KOPT-K1 (cell line): ENCODE results near the gene PYGO2.
"Not testable (repeated sequence)": the region's sequence is repeated elsewhere in the genome, so short reads cannot be mapped to it uniquely, and the experiment has no call there.

Experiments
- H3K27ac ChIP-seq: fragments of 200-600 bp; sonication (generic); 2 replicates; pipeline ENCODE4 v1.5.1; 2016; ENCODE audit warnings: antibody characterized with exemption, mild to moderate bottlenecking, low read depth, low read length; ENCODE audit not compliant: poor library complexity, severe bottlenecking
- H3K36me3 ChIP-seq: fragments of 200-600 bp; sonication (generic); 2 replicates; pipeline ENCODE4 v1.5.1; 2017; ENCODE audit warnings: antibody characterized with exemption, mild to moderate bottlenecking, low read length, moderate library complexity; ENCODE audit not compliant: insufficient read depth
- H3K9me3 ChIP-seq: fragments of 200-600 bp; sonication (generic); 2 replicates; pipeline ENCODE4 v1.5.1; 2017; ENCODE audit warnings: antibody characterized with exemption, low read length, mild to moderate bottlenecking; ENCODE audit not compliant: insufficient read depth, poor library complexity, severe bottlenecking

PYGO2 gene

GRCh38 chr1:155002464-155003226 is 41.1 kb upstream of the PYGO2 start, which contains the start of gene ZBTB7B:
Gene ZBTB7B (plus strand): TSS chr1:155002802. CDS start chr1:155014661, 11,859 bp downstream.
- Histone ChIP-seq H3K27ac (no peak within 1 kb of the TSS), H3K9me3 (no peaks in the 10 kb centered on the region), H3K36me3 (no peaks in the 10 kb centered on the region)

DNA sequence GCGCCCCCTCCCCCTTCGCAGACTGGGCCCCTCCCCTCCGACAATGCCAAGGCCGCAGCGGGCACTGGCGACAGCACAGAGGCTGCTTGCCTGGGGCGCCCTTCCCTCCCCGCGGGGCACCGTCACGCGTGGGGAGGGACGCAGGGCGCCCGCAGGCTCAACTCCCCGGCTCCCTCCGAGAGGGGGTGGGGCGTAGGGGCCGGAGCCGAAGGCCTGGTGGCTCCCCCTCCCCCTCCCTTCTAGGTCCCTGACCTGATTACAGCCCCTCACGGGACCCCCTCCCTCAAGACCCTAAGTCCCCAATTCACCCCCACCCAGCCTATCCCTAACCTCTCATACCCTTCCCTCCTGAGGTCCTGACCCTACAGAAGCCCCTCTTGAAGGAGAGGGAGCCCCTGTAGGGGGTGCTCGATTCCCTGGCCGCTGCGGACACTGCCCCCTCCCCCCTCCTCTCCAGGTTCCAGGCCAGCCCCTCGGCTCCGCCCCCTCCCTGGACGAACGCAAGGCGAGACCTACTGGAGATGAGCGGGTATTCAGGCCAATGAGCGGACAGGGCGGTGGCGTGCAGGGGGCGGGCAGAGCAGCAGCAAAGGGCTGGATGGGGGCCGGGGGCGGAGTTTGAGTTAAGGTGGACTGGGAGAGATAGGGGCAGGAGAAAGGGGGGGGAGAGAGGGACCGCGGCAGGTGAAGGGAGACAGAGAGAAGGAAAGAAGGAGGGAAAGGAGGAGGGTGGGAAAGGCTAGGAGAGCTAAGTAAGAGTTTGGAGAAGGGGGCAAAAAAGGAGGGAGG is 40.3 kb upstream of the PYGO2 start:
- H3K9me3 ChIP-seq: no peaks in the 10 kb centered on the region
- H3K36me3 ChIP-seq: no peaks in the 10 kb centered on the region
- H3K27ac ChIP-seq: no peak overlapping the region

- Histone ChIP-seq H3K27ac (no peak overlapping the region), H3K36me3 (no peaks in the 10 kb centered on the region), H3K9me3 (no peaks in the 10 kb centered on the region)
Observed at GRCh38 chr1:155001425-155001674, 39.8 kb upstream of the PYGO2 start.

DNA sequence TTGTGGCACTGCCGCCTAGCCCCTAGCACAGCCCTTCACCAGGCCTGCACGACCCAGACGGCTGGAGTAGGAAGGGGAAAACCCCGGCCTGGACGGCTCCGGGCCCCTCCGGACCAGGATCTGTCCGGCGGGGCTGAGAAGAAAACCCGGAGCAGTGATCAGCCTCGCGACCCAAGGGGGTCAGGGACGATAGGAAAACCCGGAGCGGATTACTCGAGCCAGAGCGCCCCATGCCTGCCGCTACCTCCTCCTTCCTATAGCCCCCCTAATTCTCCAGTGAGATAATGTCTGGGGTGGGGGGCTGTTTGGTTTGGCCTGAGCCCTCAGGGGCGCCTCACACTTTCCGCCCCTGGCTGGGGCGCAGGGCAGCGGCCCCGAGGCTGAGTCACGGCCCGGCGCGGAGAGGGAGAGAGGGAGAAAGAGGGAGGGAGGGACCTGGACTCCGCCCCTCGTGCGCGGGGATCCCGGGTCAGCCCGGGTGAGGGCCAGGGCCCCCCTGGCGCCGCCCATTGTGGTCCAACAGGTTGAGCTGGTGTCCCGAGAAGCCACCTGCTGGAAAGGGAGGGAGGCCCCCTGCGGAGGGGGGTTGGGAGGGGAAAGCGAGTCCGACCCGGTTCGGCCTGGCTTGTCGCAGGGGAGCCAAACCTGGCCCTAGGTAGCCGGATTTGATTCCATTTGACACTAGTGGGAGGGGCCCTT is 39.3 kb upstream of the PYGO2 start:
- Histone ChIP-seq H3K27ac (no peak overlapping the region), H3K36me3 (no peaks in the 10 kb centered on the region), H3K9me3 (no peaks in the 10 kb centered on the region)

DNA sequence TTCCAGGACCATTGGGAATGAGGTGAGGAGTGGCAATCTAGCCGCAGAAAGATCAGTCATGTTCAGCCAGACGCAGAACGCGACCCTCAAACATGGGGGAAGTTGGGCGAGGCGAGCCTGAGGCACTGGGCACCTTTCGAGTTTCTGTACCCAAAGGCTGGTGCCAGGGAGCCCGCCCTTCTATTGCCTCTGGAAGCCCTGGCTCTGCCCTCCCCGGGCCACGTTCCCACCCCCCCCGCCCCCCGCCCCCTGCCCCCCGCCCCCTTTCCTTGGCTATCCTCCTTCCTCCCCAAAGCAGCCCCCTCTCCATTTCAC is 38.8 kb upstream of the PYGO2 start:
- H3K9me3 ChIP-seq: no peaks in the 10 kb centered on the region
- H3K36me3 ChIP-seq: no peaks in the 10 kb centered on the region
- no peak overlapping the region for H3K27ac ChIP-seq

DNA sequence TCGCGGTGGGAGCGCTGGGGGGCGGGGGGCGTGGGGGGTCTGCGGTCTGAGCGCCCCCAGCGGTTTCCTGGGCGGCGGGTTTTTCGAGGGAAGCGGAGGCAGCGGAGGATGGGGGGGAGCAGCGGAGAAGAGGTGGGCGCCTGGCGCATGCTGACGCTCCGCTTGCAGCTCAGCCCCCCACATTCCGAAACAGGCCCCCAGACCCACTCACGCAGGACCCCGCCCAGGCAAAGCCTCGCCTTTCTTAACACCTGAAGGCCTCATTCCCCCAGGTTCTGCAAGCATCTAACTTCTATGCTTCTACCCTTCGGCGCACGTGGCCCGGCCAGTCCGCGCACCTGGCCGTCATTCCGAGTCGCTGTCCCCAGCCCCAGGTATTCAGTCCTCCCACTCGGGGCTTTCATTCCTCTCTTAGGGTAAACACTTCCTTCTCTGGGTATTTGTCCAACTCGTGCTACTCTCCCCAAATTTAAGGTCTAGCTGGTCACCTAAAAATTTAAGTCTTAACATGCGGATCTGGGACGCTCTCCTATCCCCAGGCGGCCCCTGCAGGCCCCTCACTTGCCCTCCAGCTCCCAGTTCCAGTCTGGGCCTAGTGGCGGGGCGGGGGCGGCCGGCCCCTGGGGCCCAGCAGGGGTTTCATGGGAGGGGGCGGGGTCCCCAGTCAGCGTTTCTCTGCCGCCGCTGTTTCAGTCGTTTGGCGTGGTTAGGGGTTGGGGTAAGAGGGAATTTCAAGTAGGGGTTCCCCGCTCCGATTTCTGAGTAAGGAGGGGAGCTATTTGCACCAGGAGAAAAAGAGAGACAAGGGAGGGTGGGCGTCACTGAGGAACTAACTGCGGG is 38.2 kb upstream of the PYGO2 start:
- H3K9me3 ChIP-seq: no peaks in the 10 kb centered on the region
- H3K36me3 ChIP-seq: no peaks in the 10 kb centered on the region
- no peak overlapping the region for H3K27ac ChIP-seq

- Histone ChIP-seq H3K36me3 (no peaks in the 10 kb centered on the region), H3K27ac (no peak overlapping the region), H3K9me3 (no peaks in the 10 kb centered on the region)
Observed at GRCh38 chr1:154998818-154999570, 37.4 kb upstream of the PYGO2 start.

GRCh38 chr1:154998201-154998780 is 36.7 kb upstream of the PYGO2 start:
- H3K36me3 ChIP-seq: no peaks in the 10 kb centered on the region
- H3K9me3 ChIP-seq: no peaks in the 10 kb centered on the region
- no peak overlapping the region for H3K27ac ChIP-seq

DNA sequence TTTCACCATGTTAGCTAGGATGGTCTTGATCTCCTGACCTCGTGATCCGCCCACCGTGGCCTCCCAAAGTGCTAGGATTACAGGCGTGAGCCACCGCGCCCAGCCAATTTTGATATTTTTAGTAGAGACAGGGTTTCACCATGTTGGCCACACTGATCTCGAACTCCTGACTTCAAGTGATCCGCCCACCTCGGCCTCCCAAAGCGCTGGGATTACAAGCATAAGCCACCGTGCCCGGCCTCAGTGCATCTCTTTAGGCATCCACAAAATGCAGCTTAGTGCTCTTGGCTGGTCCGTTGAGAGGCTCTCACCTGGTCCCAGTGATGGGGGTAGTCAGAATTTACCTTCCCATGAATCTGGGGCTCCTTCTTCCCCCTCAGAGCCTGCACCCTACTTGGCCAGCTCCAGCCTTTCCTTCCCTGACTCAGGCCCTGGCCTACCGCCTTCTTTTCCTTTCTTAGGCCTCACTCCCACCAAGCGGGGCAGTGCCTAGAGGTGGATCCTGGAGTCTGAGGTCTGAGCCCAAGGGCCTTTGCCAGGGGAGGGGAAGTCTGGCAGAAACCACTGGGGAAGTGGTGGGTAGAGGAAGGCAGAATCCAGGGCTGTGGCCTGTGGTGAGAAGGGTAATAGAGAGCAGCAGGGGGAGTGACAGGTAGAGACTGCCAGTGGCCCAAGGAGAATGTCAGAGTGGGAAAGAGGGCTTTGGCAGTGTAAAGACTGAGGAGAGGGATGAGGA is 35.6 kb upstream of the PYGO2 start:
- H3K9me3 ChIP-seq: no peaks in the 10 kb centered on the region
- H3K27ac ChIP-seq: no peak overlapping the region
- H3K36me3 ChIP-seq: no peaks in the 10 kb centered on the region

- H3K27ac ChIP-seq, H3K9me3 ChIP-seq, H3K36me3 ChIP-seq: not testable (repeated sequence)
Observed at GRCh38 chr1:154995301-154995983, 33.9 kb upstream of the PYGO2 start.

DNA sequence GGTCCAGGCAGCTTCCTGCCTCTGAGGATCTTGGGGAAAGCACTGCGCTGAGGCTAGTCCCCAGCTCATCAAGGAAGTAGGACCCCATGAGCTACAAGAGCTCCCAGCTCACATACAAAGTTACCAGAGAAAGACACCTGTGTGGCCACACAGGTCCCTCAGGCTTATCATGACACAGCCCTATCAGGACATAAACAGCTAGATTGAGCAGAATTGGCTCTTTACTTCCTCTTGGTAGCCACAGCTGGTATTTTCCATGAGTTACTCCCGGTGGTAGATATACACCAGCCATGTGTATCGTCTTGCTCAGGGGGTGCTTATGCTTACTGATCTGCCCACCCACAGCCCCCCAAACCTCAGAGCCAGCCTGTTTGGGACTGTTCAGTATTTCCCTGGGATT is 33.0 kb upstream of the PYGO2 start:
- no peaks in the 10 kb centered on the region for H3K9me3 ChIP-seq
- H3K36me3 ChIP-seq: peaks cover 15% of the 10 kb centered on the region
- H3K27ac ChIP-seq: no peak overlapping the region

DNA sequence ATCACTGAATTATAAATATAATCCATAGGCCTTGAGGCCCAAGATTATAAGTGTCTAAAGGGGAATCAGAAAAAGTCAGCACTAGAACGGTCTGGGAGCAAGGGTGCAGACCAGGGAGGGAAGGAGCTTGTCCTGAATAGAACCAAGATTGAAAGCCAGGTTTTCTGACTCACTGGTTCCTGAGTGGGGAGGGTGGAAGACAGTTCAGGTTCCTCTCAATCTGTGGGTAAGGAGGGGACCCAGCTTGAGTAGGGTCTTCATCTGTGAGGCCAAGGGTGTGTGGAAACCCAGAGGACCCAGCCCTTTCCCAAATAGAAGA is 32.6 kb upstream of the PYGO2 start:
- Histone ChIP-seq H3K9me3 (no peaks in the 10 kb centered on the region), H3K27ac (no peak overlapping the region), H3K36me3 (peaks cover 19% of the 10 kb centered on the region)

- Histone ChIP-seq H3K9me3 (no peaks in the 10 kb centered on the region), H3K36me3 (peaks cover 24% of the 10 kb centered on the region), H3K27ac (no peak within 1 kb of the TSS)
Observed at GRCh38 chr1:154993572-154994268, 32.1 kb upstream of the PYGO2 start, which contains the start of gene LENEP. Gene LENEP (plus strand): TSS chr1:154993586. CDS start chr1:154993608, 22 bp downstream.
